Islet of Langerhans (tissue), 1 donor: ENCODE measurements around the gene GPRIN2.
"Not testable (repeated sequence)": the region's sequence is repeated elsewhere in the genome, so short reads cannot be mapped to it uniquely, and the experiment has no call there.

Experiments
- FAIRE-seq: peaks from one replicate; lab custom pipeline; 2011; peaks lifted over from hg19 to GRCh38; lab: Jason Lieb, UNC

The GPRIN2 gene

DNA sequence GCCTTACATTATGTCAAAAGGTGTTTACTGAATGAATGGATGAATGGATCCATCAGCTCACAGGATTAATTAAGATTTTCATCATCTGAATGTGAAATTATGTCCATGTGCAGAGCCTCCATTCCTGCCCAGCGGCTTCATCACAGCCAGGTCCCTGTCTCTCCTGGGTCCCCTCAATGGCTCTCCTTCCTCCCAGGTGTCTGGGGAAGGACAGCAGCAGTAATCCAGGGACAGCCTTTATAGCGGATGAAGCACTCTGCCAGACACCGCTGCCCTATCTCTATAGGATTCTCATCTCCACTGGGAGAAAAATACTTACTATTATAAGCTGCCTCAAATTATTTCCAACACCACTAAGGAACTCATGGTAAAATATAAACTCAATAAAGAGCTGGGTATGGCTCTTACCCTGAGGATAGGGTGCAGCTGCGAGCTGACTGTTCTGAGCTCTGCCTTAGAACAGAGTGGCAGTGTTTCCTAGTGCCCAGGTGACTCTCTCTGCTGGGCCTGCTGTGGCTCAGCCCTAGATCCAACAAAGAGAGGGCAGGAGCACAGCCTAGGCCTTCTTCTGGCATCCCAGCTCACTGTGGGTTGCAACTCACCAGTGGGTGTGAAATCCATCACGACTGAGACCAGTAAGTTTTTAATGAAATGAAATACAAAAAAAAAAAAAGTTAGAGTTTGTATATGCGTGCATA is 38.3 kb downstream of the GPRIN2 start:
- FAIRE-seq = no peak

DNA sequence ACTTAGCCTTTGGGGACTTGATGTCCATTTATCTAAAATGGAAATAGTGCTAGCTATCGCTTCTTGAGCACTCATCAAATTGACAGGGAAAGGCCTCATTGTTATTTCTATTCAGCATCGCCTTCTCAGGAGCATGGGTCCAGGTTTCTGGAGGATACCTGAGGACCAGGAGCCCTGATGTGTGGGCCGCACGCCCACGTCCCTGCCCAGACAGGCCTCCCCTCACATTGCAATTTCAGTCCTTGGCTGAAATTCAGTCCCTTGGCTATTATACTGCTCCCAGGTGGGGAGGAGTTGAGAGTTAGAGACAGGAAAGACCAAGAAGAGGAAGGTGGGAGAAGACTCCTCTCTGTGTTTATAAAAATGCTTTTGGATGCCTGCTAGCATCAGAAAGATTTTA is 38.9 kb downstream of the GPRIN2 start:
- no peak for FAIRE-seq

DNA sequence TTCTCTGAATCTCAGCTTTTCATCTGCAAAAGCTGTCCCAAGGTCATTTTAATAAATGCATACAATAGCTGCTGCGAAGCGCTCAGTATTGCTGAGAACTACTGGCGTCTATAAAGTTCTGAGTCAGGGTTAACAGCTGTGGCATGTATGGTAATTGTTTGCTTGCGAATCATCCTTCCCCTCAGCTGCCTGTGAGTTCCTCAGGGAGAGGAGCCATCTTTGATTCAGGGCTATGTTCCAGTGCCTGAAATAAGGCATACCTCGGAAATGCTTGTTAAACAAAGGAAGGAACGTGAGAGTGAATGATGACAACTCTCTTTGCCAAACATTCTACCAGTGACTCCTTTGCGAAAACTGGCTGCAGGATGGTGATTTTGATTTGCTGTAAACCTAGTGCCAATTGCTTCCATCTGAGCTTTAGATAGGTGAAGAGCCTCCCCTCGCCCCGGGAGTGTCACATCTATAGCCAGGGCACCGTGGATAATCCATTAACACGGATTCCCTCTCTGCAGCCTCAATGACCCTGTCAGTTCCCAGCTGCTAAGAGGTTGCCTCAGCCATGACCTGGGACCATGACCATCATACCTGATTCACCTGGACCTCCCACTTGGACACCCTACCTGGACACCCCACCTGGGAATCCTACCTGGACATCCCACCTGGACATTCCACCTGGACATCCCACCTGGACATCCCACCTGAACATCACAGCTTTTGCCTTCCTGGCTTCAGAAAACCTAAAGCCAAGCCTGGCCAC is 39.6 kb downstream of the GPRIN2 start:
- FAIRE-seq = no peak

- FAIRE-seq = no peak
Measured at GRCh38 chr10:46515793-46516192, 40.7 kb downstream of the GPRIN2 start.

DNA sequence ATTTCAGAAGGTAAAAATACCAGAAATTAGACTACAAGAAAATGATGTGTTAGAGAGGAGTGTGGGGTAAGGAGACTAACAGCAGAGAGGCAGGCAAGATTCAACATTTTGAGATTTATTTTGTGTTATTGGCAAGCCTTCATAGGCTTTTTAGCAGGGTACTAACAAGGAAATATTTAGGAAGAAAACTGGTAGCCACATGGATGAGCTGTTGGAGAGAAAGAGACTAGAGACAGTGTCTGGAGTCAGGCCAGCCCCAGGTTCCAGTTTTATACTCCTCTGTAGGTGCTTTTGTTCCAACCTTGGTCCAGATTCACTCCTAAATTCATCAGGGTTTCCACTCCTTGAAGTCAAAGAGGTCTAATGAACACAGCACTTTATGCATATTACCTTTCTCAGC is 41.1 kb downstream of the GPRIN2 start:
- FAIRE-seq = no peak

GRCh38 chr10:46514899-46515298 is 41.6 kb downstream of the GPRIN2 start:
- no peak for FAIRE-seq

- FAIRE-seq = no peak
Measured at GRCh38 chr10:46514431-46514861, 42.0 kb downstream of the GPRIN2 start.

DNA sequence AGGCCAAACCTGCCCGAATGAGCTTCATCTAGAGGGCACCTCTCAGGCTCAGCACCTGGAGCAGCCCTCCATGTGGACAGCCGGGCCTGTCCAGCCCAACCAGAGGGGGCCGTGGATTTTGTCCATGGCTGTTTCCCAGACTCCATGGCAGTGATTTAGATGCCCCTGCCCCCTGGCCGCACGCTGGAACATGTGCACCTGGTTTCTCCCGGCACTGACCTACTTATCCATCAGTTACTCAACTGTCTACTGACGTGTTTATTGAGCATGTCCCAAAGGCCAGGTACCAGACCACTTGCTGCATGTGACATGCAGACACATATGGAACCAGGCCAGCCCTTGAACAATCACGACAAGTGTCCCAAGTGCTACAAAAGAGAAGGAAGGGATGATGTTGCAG is 43.1 kb downstream of the GPRIN2 start:
- not testable (repeated sequence) for FAIRE-seq

DNA sequence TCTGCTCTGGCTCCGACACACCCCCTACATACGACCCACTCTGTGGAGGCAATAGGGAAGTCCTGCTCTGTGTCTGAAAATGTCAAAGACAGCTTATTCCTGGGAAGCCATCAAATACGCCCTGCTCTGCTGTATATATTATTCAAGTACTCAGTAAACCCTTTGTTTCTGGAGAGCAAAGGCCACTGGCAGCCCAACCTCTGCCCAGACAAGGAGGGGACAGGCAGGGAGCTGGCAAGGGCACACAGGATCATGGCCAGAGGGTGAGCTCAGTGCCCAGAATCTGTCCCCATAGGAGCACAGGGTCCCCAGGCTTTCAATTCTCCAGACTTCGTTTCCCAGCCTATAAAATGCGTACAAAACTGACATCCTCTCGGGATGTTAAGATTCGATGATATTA is 43.7 kb downstream of the GPRIN2 start:
- not testable (repeated sequence) for FAIRE-seq

GRCh38 chr10:46512002-46512401 is 44.5 kb downstream of the GPRIN2 start:
- not testable (repeated sequence) for FAIRE-seq
